BJ (cell line): ENCODE data around the gene C14orf132. TPM values are rescaled to one million over a fixed set of nuclear protein-coding genes. Genes with fewer than 3 reads are reported as not detected.

ENCODE experiments used
- CTCF ChIA-PET: fragments of 350-600 bp; formaldehyde crosslinking; extraction: SDS; loops from one replicate; lab custom pipeline; 2021; ENCODE audit warnings: antibody characterized with exemption, inconsistent platforms; lab: Yijun Ruan, JAX
- POLR2A ChIA-PET: fragments of 300-600 bp; sonication (Branson Sonifier 250); formaldehyde crosslinking; extraction: SDS; loops from one replicate; lab custom pipeline; 2021; ENCODE audit warnings: antibody characterized with exemption; lab: Charles Lee
- DNase-seq: peaks from one replicate; pipeline ENCODE4 v3.0.0-alpha.2; 2011; ENCODE audit warnings: low read depth
- H3K27me3 ChIP-seq: 2 replicates; pipeline ENCODE4 v1.6.0; 2011; ENCODE audit warnings: low read length; ENCODE audit not compliant: control insufficient read depth, insufficient read depth
- H3K36me3 ChIP-seq: 2 replicates; pipeline ENCODE4 v1.5.1; 2011; ENCODE audit warnings: low read length; ENCODE audit not compliant: control insufficient read depth, insufficient read depth
- H3K4me3 ChIP-seq: 2 replicates; pipeline ENCODE4 v1.5.1; 2011; ENCODE audit warnings: low read depth, mild to moderate bottlenecking, control low read depth, low read length
- polyA plus RNA-seq: library from polyadenylated mRNA; depleted of rRNA; stranded (reverse); fragments of >200 nt; gene quantifications from 2 replicates; pipeline ENCODE4 v1.2.3, GENCODE V29; 2011
- TF ChIP-seq, protein P1 (sequence below): IDR thresholded peaks from 2 replicates; pipeline ENCODE4 v1.5.1; 2011; ENCODE audit warnings: low read depth, mild to moderate bottlenecking, control low read depth, inconsistent platforms, low read length, moderate library complexity; ENCODE audit not compliant: insufficient read depth

C14orf132 gene
- polyA plus RNA-seq, 1 experiment = 13.2 TPM

DNA sequence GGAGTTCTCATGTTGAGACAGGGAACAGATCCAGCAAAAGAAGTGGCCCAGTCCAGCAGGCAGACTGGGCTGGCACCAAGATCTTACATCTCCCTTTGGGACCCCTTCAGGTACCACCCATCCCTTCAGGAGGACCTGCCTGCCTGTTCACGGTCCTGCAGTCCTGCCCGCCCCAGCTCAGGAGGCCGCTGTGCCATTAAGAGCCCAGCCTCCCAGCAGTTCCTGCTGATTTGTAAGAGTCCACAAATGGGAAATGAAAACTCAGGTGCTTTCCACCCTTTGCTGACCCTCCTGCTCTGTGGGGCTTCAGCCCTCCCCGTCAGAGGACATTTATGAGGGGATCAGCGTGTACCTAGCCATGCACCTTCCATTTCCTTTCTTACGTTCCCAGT lies 39.5 kb downstream of the C14orf132 start:
- TF ChIP-seq, protein P1, sequence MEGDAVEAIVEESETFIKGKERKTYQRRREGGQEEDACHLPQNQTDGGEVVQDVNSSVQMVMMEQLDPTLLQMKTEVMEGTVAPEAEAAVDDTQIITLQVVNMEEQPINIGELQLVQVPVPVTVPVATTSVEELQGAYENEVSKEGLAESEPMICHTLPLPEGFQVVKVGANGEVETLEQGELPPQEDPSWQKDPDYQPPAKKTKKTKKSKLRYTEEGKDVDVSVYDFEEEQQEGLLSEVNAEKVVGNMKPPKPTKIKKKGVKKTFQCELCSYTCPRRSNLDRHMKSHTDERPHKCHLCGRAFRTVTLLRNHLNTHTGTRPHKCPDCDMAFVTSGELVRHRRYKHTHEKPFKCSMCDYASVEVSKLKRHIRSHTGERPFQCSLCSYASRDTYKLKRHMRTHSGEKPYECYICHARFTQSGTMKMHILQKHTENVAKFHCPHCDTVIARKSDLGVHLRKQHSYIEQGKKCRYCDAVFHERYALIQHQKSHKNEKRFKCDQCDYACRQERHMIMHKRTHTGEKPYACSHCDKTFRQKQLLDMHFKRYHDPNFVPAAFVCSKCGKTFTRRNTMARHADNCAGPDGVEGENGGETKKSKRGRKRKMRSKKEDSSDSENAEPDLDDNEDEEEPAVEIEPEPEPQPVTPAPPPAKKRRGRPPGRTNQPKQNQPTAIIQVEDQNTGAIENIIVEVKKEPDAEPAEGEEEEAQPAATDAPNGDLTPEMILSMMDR = no peak
- no peaks in the 10 kb centered on the region for H3K27me3 ChIP-seq
- CTCF ChIA-PET = interaction anchor here (0.8 to 1.1 kb wide), 2 partner anchors 13 to 17 kb away, joined by 3 read pairs; no protein-coding TSS in a partner anchor
- POLR2A ChIA-PET = no interaction called here
- no peak overlapping the region for H3K4me3 ChIP-seq
- no peak for DNase-seq
- 0 out of 2 replicates have a peak, but pooled peaks cover 1% of the 10 kb centered on the region for H3K36me3 ChIP-seq

DNA sequence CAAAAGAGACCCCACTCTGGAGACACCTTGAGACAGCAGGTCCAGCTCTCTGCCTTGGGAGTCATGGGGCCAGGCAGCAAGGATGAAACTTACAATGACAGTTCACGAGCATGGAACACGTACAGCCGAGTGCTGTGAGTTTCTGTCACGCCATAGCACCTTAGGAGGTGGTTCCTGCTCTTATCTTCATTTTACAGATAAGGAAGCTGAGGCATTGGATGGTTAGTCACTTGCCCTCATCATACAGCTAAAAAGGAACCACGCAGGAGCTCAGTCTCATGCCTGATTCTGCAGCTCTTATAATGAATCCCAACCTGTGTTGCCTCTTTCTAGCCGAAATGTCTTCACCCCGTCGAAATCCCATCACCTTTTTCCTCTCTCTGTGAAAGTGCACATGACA lies 39.9 kb downstream of the C14orf132 start:
- POLR2A ChIA-PET = no interaction called here
- H3K27me3 ChIP-seq = no peaks in the 10 kb centered on the region
- CTCF ChIA-PET = interaction anchor here (0.8 kb wide), 1 partner anchor 18 kb away, joined by 3 read pairs; no protein-coding TSS in a partner anchor
- DNase-seq = no peak
- 0 out of 2 replicates have a peak, but pooled peaks cover 1% of the 10 kb centered on the region for H3K36me3 ChIP-seq
- no peak overlapping the region for H3K4me3 ChIP-seq
- TF ChIP-seq, protein P1 = no peak

DNA sequence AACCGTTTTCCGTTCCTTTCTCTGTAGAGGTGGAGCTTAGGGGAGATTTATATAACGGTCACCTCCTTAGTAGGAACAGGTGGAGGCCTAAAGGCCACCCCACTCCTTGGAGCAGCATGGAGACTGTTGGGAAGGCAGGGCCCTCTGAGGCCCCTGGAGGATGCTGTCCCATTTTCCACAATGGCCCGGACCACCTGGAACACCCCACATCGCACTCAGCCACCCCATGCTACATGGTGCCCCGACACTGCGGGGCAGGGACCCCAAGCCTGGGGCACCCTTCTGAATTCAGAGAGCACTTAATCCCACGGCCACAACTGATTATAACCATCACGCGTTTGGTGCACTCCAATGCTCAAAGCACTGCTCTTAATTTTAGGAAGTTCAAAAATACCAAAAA lies 41.4 kb downstream of the C14orf132 start:
- Histone ChIP-seq H3K4me3 (no peak overlapping the region), H3K27me3 (no peaks in the 10 kb centered on the region), H3K36me3 (0 out of 2 replicates have a peak, but pooled peaks cover 1% of the 10 kb centered on the region)
- TF ChIP-seq, protein P1 = no peak
- ChIA-PET CTCF (no interaction called here), POLR2A (no interaction called here)
- DNase-seq = no peak

DNA sequence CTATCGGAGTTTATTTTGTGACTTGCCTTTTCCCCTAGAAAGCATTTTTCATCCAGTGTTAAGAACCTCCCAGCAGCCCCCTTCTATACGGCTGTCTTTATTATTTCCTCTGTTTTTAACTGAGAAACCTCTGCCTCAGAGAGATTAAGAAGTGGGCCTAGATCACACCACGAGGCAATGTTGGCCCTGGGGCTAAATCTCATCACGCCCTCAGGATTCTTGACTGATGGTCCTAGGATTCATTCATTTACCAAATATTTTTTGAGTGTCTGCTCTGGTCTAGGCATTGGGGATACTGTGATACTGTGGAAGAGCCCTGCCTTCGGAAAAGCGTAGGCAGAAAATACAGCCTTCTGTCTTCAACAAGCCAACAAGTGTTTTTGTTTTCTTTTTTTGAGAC lies 42.1 kb downstream of the C14orf132 start:
- CTCF ChIA-PET = no interaction called here
- no peak for DNase-seq
- Histone ChIP-seq H3K27me3 (no peaks in the 10 kb centered on the region), H3K4me3 (no peak overlapping the region), H3K36me3 (0 out of 2 replicates have a peak, but pooled peaks cover 1% of the 10 kb centered on the region)
- POLR2A ChIA-PET = no interaction called here
- TF ChIP-seq, protein P1 = no peak

DNA sequence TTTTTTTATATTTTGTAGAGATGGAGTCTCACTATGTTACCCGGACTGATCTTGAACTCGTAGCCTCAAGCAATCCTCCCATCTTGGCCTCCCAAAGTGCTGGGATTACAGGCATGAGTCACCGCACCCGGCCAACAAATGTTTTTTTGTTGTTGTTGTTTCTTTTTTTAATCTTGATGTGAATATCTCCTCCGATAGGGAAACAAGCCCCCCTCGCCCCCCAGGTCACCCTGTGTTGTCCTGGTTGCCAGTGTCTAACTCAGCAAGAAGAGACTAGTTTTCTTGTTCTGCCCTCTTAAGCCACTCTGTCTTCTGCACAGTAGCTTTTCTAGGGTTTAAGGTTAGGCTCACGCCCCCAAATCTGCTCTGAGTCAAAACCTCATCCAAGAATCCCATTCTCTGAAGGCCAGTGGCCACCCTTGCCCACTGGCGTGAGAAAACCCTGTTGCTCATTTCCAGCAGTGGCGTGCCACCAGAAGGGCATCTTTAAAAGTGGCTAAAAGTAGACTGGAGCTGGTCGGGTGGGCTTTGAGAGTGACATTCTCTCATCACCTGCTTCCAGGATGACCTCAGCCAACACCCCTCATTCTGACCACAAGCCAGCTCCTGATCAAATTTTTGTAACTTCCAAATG lies 42.7 kb downstream of the C14orf132 start:
- POLR2A ChIA-PET = no interaction called here
- H3K4me3 ChIP-seq = no peak overlapping the region
- TF ChIP-seq, protein P1 = no peak
- DNase-seq = no peak
- no peaks in the 10 kb centered on the region for H3K27me3 ChIP-seq
- CTCF ChIA-PET = no interaction called here
- peaks cover 3% of the 10 kb centered on the region; the same call in 1 of the 2 replicates for H3K36me3 ChIP-seq
